ENCODE measurements around the gene RAB11FIP3. TPM values are rescaled to one million over a fixed set of nuclear protein-coding genes. Genes with fewer than 3 reads are reported as not detected.
"Not testable (repeated sequence)": the region's sequence is repeated elsewhere in the genome, so short reads cannot be mapped to it uniquely, and the experiment has no call there.

The RAB11FIP3 gene
- total RNA-seq, 4 donors from 2014 or later, result 27.0 to 50.1 (median 34.8) TPM

DNA sequence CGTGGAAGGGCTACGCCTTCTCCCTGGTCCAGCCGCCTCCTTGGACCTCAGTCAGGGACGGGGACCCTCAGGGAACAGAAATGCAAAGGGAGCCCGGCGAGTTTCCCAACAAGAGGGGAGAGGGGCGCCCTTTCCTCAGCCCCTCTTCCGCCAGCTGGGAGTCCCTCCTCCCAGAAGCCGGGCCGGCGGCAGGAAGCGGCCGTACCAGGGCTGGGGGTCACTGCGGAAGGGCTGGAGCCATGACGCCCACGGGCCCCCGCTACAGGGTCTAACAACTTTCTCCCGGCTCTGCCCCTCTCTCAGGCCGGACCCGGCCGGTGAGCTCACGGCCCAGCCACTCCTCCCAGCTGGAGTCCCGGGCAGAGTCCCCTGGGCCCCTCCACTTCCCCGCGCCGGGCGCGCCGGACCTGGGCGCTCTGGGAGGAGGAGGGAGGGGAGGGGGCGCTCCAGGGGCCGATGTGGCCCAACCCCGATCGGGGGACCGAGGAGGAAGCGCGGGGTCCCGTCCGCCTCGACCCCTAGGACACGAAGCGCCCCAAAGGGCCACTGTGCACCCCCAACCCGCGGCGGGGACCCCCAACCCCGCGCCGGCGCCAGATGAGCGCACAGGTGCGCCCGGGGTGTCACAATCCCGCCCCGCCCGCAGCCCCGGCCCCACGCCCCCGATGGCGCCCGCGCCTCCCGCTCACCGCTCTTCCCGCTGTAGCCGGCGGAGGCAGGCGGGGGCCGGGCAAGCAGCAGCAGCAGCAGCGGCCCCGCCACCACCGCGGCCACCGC, 44.2 kb upstream of the RAB11FIP3 start:
- no peak for DNase-seq
- peak overlapping the region; percentile 70 to 78 (median 72) for H3K4me3 ChIP-seq

DNA sequence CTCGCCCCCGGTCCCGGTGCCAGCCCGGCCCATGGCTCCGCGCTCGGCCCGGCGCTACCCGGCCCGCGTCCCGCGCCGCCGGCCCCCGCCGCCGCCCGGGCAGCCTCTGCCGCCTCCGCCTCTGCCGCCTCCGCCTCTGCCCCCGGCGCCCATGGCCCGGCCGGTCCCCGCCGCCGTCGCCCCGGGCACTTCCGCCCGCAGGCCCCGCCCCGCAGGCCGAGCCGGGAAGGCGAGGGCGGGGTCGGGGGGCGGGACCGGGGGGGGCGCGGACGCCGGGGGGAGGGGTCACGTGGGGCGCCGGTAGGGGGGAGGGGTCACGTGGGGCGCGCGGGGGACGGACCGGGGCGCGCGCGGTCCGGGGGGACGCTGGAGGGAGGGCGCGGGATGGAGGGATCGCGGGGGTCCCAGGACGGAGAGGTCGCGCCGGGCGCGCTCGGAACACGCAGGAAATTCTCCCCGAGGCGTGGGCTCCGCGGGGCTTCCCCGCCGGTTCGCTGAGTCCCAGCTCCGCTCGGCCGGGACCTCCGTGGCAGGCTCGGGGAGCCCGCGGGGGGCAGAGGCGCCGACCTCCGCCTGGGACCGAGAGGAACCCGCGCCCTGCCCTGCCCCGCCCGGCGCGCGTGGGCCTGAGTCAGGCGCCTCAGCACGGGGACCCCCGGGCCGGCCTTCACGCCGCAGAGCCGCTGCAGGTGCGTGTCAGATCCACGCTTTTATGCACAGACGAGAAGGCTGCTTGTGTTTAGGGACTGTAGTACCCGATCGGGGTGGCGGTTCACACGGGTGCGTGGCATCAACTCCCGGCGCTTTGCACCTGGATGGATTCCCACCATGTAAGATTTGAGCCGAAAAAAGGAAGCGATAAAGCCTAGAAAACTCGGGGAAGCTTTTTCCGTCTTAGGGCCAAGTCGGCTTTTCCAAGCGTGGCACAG, 43.4 kb upstream of the RAB11FIP3 start, which contains the start of gene PGAP6:
Gene PGAP6, minus strand, starts transcription at position 190 of the 929 bp plus-strand sequence. Its CDS starts 157 bp downstream, at position 33.
- Histone ChIP-seq H3K27ac (peak within 1 kb of the TSS; percentile 87 to 95 (median 88)), H3K27me3 (no peaks in the 10 kb centered on the region), H3K4me3 (peak within 1 kb of the TSS; percentile 73 to 96 (median 80)), H3K9me3 (no peaks in the 10 kb centered on the region), H3K36me3 (peaks cover 0 to 5% of the 10 kb centered on the region in 2 donors), H3K4me1 (peaks cover 28 to 39% of the 10 kb centered on the region in 2 donors)
- TF ChIP-seq, protein P1, sequence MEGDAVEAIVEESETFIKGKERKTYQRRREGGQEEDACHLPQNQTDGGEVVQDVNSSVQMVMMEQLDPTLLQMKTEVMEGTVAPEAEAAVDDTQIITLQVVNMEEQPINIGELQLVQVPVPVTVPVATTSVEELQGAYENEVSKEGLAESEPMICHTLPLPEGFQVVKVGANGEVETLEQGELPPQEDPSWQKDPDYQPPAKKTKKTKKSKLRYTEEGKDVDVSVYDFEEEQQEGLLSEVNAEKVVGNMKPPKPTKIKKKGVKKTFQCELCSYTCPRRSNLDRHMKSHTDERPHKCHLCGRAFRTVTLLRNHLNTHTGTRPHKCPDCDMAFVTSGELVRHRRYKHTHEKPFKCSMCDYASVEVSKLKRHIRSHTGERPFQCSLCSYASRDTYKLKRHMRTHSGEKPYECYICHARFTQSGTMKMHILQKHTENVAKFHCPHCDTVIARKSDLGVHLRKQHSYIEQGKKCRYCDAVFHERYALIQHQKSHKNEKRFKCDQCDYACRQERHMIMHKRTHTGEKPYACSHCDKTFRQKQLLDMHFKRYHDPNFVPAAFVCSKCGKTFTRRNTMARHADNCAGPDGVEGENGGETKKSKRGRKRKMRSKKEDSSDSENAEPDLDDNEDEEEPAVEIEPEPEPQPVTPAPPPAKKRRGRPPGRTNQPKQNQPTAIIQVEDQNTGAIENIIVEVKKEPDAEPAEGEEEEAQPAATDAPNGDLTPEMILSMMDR (IDR thresholded peaks at IDR 0.05 in 4 of 5, conservative IDR thresholded peaks at IDR 0.05 in 1 of 5), result no peak
- peak; percentile 70 to 75 for TF ChIP-seq POLR2A (IDR thresholded peaks at IDR 0.05)
- DNase-seq, result peak; percentile 58 to 66
- intact Hi-C loops (cut with DNase I; ENCODE audit: low total_unique reads), result loop anchor here (1.0 kb wide), 1 partner anchor 19 kb away; the partner anchor contains the start of gene DECR2
- in situ Hi-C loops (cut with MboI; ENCODE audit: low sequenced_read_pairs in 4 of 4), result no loop called here
- ATAC-seq, result peak; percentile 80 to 83

More for the DNA sequence above, 44.2 kb upstream of the RAB11FIP3 start:
- no peaks in the 10 kb centered on the region for H3K9me3 ChIP-seq
- H3K36me3 ChIP-seq, result peaks cover 0 to 11% of the 10 kb centered on the region in 2 donors
- intact Hi-C loops (cut with DNase I; ENCODE audit: low total_unique reads) (no loop called here), in situ Hi-C loops (cut with MboI; ENCODE audit: low sequenced_read_pairs in 4 of 4) (no loop called here)
- peak overlapping the region; percentile 58 to 76 (median 69) for H3K27ac ChIP-seq
- TF ChIP-seq, protein P1 (IDR thresholded peaks at IDR 0.05 in 4 of 5, conservative IDR thresholded peaks at IDR 0.05 in 1 of 5), result no peak
- no peak for TF ChIP-seq POLR2A (IDR thresholded peaks at IDR 0.05)
- H3K27me3 ChIP-seq, result no peaks in the 10 kb centered on the region
- peaks cover 28 to 37% of the 10 kb centered on the region in 2 donors for H3K4me1 ChIP-seq
- ATAC-seq, result peak; percentile 63 to 64

DNA sequence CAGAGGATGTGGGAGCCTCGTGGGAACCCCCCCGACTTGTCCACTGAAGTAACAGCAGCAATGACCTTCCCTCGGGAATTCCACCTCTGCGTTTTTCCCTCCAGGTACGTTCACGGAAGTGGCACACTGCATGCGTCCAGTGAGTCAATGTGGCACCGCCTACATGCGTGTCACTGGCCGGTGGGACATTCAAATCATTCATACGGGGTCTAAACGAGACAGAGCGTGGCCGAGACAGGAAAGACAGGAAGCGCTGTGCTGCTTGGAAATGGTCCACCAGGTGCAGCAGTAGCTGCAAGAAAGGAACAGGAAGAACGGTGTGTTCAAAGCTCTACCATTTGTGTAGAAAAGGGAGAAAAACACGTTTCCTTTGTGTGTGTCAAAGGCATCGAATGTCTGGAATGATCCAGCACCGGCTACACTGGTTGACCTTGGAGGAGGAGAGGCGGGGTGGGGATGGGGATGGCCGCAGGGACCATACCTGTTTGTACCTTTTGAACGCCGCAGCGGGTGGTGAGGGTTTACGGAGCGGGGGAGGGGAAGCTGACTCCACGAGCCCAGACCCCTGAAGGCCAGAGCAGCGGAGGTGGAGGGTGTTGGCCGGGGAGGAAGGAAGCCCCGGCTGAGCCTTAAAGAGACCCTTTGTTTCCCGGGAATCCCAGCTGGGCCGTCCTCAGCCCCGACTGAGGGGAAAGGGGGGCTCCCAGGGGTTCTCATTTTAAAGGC, 42.0 kb upstream of the RAB11FIP3 start:
- intact Hi-C loops (cut with DNase I; ENCODE audit: low total_unique reads) (no loop called here), in situ Hi-C loops (cut with MboI; ENCODE audit: low sequenced_read_pairs in 4 of 4) (no loop called here)
- Histone ChIP-seq H3K9me3 (no peaks in the 10 kb centered on the region), H3K36me3 (no peaks in the 10 kb centered on the region), H3K4me1 (peaks cover 33 to 46% of the 10 kb centered on the region in 2 donors), H3K27me3 (no peaks in the 10 kb centered on the region), H3K4me3 (peak overlapping the region in 2 of 4 donors; percentile 78 to 96), H3K27ac (peak overlapping the region; percentile 68 to 95 (median 88))
- DNase-seq (no peak), ATAC-seq (no peak)
- TF ChIP-seq POLR2A (IDR thresholded peaks at IDR 0.05), result no peak
- TF ChIP-seq, protein P1 (IDR thresholded peaks at IDR 0.05 in 4 of 5, conservative IDR thresholded peaks at IDR 0.05 in 1 of 5), result no peak

DNA sequence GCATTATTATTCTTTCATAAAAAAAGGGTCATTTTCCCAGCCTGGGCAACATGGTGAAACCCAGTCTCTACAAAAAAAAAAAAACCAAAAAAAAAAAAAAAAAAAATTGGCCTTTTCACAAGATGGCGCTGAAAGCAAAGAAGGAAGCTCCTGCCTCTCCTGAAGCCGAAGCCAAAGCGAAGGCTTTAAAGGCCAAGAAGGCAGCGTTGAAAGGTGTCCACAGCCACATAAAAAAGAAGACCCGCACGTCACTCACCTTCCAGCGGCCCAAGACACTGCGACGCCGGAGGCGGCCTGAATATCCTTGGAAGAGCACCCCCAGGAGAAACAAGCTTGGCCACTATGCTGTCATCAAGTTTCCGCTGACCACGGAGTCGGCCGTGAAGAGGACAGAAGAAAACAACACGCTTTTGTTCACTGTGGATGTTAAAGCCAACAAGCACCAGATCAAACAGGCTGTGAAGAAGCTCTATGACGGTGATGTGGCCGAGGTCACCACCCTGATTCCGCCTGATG, 38.8 kb upstream of the RAB11FIP3 start:
- H3K36me3 ChIP-seq, result no peaks in the 10 kb centered on the region
- DNase-seq (no peak), ATAC-seq (no peak)
- H3K4me1 ChIP-seq, result peaks cover 25 to 39% of the 10 kb centered on the region in 2 donors
- intact Hi-C loops (cut with DNase I; ENCODE audit: low total_unique reads), result no loop called here
- H3K9me3 ChIP-seq, result no peaks in the 10 kb centered on the region
- peak overlapping the region in 2 of 4 donors; percentile 9 to 32 for H3K4me3 ChIP-seq
- peak overlapping the region; percentile 48 to 88 (median 78) for H3K27ac ChIP-seq
- TF ChIP-seq, protein P1 (IDR thresholded peaks at IDR 0.05 in 4 of 5, conservative IDR thresholded peaks at IDR 0.05 in 1 of 5), result no peak
- TF ChIP-seq POLR2A (IDR thresholded peaks at IDR 0.05), result no peak
- H3K27me3 ChIP-seq, result no peaks in the 10 kb centered on the region
- in situ Hi-C loops (cut with MboI; ENCODE audit: low sequenced_read_pairs in 4 of 4), result no loop called here

DNA sequence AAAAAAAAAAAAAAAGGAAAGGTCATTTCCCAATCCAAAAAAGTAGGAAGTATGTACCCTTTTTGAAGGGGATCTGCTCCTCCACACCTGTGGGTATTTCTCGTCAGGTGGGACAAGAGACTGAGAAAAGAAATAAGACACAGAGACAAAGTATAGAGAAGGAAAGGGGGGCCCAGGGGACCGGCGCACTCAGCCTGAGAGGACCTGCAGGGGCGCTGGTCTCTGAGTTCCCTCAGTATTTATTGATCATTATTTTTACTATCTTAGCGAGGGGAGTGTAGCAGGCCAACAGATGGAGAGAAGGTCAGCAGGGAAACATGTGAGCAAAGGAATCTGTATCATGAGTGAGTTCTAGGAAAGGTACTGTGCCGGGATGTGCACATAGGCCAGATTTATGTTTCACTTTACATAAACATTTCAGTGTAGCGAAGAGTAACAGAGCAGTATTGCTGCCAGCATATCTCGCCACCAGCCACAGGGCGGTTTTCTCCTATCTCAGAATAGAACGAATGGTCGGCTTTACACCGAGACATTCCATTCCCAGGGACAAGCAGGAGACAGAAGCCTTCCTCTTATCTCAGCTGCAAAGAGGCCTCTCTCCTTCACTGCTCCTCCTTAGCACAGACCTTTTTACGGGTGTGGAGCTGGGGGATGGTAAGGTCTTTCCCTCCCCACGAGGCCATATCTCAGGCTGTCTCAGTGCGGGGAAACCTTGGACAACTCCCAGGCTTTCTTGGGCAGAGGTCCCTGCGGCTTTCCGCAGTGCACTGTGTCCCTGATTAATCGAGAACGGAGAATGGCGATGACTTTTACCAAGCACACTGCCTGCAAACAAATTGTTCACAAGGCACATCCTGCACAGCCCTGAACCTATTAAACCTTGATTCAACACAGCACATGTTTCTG, 37.4 kb upstream of the RAB11FIP3 start:
- ATAC-seq; H3K27me3 ChIP-seq; H3K9me3 ChIP-seq; H3K36me3 ChIP-seq; in situ Hi-C loops (cut with MboI; ENCODE audit: low sequenced_read_pairs in 4 of 4); DNase-seq; intact Hi-C loops (cut with DNase I; ENCODE audit: low total_unique reads); H3K4me3 ChIP-seq: not testable (repeated sequence)
- Histone ChIP-seq H3K27ac (peak overlapping the region; percentile 49 to 88 (median 62)), H3K4me1 (peaks cover 20 to 36% of the 10 kb centered on the region in 2 donors)

Data from gastrocnemius medialis (tissue), 4 donors.